Measurements from ENCODE around the gene ELOB.

GRCh38 chr16:2773188-2773968, 3.7 kb downstream of the ELOB start:
- TF ChIP-seq RAD21 (IDR thresholded peaks at IDR 0.05; ENCODE audit: low read length) (no peak), EP300 (IDR thresholded peaks at IDR 0.05; ENCODE audit: borderline replicate concordance in 1 of 2, low read depth in 1 of 2, low read length in 1 of 2) (no peak), CTCF (IDR thresholded peaks at IDR 0.05) (no peak), JUND (IDR thresholded peaks at IDR 0.05) (no peak), ELF1 (IDR thresholded peaks at IDR 0.05) (no peak), SIN3A (IDR thresholded peaks at IDR 0.05; ENCODE audit: borderline replicate concordance, low read depth, low read length) (no peak), POLR2AphosphoS5 (IDR thresholded peaks at IDR 0.05; ENCODE audit: low read depth, low read length) (no peak), EZH2phosphoT487 (IDR thresholded peaks at IDR 0.05; ENCODE audit: borderline replicate concordance, low read depth) (no peak), MXI1 (IDR thresholded peaks at IDR 0.05; ENCODE audit: low read depth, low read length) (no peak), YY1 (IDR thresholded peaks at IDR 0.05; ENCODE audit: low read depth) (no peak), NFIC (IDR thresholded peaks at IDR 0.05; ENCODE audit: borderline replicate concordance) (no peak), REST (IDR thresholded peaks at IDR 0.05; ENCODE audit: low read depth, low read length) (no peak)
- TF ChIP-seq, protein P1, sequence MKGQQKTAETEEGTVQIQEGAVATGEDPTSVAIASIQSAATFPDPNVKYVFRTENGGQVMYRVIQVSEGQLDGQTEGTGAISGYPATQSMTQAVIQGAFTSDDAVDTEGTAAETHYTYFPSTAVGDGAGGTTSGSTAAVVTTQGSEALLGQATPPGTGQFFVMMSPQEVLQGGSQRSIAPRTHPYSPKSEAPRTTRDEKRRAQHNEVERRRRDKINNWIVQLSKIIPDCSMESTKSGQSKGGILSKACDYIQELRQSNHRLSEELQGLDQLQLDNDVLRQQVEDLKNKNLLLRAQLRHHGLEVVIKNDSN (IDR thresholded peaks at IDR 0.05; ENCODE audit: borderline replicate concordance, low read depth), result no peak
- TF ChIP-seq, protein P2, sequence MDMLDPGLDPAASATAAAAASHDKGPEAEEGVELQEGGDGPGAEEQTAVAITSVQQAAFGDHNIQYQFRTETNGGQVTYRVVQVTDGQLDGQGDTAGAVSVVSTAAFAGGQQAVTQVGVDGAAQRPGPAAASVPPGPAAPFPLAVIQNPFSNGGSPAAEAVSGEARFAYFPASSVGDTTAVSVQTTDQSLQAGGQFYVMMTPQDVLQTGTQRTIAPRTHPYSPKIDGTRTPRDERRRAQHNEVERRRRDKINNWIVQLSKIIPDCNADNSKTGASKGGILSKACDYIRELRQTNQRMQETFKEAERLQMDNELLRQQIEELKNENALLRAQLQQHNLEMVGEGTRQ (IDR thresholded peaks at IDR 0.05; ENCODE audit: borderline replicate concordance, low read depth, low read length), result no peak

All from SK-N-SH (cell line).